ENCODE measurements around the gene FOXN3.

- TF ChIP-seq CTCF (IDR thresholded peaks at IDR 0.05): no peak
- TF ChIP-seq POLR2A (IDR thresholded peaks at IDR 0.05): no peak
Measured at GRCh38 chr14:89209558-89209957, 207.5 kb downstream of the FOXN3 start.
